ENCODE data around the gene UGT2A3.
"Not testable (repeated sequence)": the region's sequence is repeated elsewhere in the genome, so short reads cannot be mapped to it uniquely, and the experiment has no call there.

UGT2A3 gene

GRCh38 chr4:68951078-68951805, at the start of gene UGT2A3:
TSS of gene UGT2A3 (minus strand) at chr4:68951804. CDS start at chr4:68951760, 44 bp downstream.
- DNase-seq, result no peak

- no peak for DNase-seq
These were observed 45.4 kb upstream of the UGT2A3 start for GRCh38 chr4:68997040-68997439.

- DNase-seq, result no peak
These were observed 43.7 kb upstream of the UGT2A3 start for GRCh38 chr4:68995292-68995691.

- no peak for DNase-seq
These were observed 35.4 kb upstream of the UGT2A3 start for GRCh38 chr4:68987007-68987406.

GRCh38 chr4:68985442-68985841, 33.8 kb upstream of the UGT2A3 start:
- no peak for DNase-seq

- DNase-seq, result no peak
These were observed 33.3 kb upstream of the UGT2A3 start for GRCh38 chr4:68984947-68985346.

GRCh38 chr4:68963374-68963773, 11.8 kb upstream of the UGT2A3 start:
- DNase-seq, result no peak

GRCh38 chr4:68962868-68963267, 11.3 kb upstream of the UGT2A3 start:
- no peak for DNase-seq

- no peak for DNase-seq
These were observed 8.9 kb upstream of the UGT2A3 start for GRCh38 chr4:68960294-68961163.

GRCh38 chr4:68959085-68959484, 7.5 kb upstream of the UGT2A3 start:
- not testable (repeated sequence) for DNase-seq

- DNase-seq, result no peak
These were observed 2.5 kb upstream of the UGT2A3 start for GRCh38 chr4:68954126-68954525.

- no peak for DNase-seq
These were observed 1.5 kb upstream of the UGT2A3 start for GRCh38 chr4:68953056-68953596.

GRCh38 chr4:68951806-68952585, 392 bp upstream of the UGT2A3 start:
- DNase-seq, result no peak

GRCh38 chr4:68950033-68950432, 1.6 kb downstream of the UGT2A3 start:
- DNase-seq, result no peak

- DNase-seq, result no peak
These were observed 2.6 kb downstream of the UGT2A3 start for GRCh38 chr4:68948985-68949384.

- DNase-seq, result no peak
These were observed 3.4 kb downstream of the UGT2A3 start for GRCh38 chr4:68948044-68948743.

GRCh38 chr4:68929076-68929737, 22.4 kb downstream of the UGT2A3 start:
- DNase-seq, result no peak

GRCh38 chr4:68927165-68927564, 24.4 kb downstream of the UGT2A3 start:
- DNase-seq, result no peak

- not testable (repeated sequence) for DNase-seq
These were observed 29.4 kb downstream of the UGT2A3 start for GRCh38 chr4:68922202-68922601.

- DNase-seq, result no peak
These were observed 30.6 kb downstream of the UGT2A3 start for GRCh38 chr4:68921051-68921450.

GRCh38 chr4:68917016-68917415, 34.6 kb downstream of the UGT2A3 start:
- no peak for DNase-seq

GRCh38 chr4:68912807-68913206, 38.8 kb downstream of the UGT2A3 start:
- no peak for DNase-seq

All from activated gamma-delta T cell treated with Interleukin-2 at 50 U/mL for 16 hours (primary cell).